ENCODE measurements around the gene NPHP4.
A peak's percentile ranks its signal among the peaks of the same experiment; 100 is the strongest.

Gene NPHP4

GRCh38 chr1:6004412-6005123, 12.3 kb upstream of the NPHP4 start:
- DNase-seq (ENCODE audit: low read depth in 2 of 2), result no peak

DNA sequence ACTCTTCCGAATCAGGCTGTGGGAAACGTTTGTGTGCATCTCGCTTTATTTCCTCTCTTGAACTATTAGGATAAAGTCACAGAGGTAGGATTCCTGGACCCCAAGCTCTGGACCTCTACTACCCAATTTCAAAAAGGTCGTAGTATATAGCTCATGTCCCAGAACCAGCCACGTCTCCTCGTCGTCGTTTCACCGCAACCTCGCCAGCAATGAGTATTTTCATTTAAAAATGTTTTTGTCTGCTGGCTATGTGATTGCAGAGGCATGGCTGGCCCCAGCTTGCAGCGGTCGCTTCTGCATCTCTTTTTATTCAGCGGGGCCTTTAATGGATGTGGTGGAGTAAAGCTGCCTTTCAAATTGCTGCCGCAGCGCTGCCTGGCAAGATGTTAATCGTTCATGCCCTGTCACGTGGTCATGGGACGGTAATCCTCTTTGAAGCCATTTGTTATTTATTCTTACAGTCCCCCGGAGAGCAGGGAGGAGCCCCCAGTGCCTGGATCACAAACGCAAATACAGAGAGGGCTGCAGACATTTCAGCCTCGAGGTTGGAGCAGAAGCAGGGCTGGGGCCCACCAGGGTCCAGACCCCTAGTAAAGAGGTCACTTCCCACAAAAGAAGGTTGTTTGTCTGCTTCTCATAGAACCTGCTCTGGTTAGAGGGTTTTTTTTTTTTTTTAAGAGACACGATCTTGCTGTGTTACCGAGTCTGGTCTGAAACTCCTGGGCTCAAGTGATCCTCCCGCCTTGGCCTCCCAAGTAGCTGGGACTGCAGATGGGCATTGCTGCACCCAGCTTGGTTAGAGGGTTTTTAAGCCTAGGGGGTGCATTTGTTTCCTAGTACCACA, 11.6 kb upstream of the NPHP4 start:
- DNase-seq (ENCODE audit: low read depth in 2 of 2), result no peak

- no peak for DNase-seq (ENCODE audit: low read depth in 2 of 2)
These were observed 10.7 kb upstream of the NPHP4 start for GRCh38 chr1:6002714-6003501.

DNA sequence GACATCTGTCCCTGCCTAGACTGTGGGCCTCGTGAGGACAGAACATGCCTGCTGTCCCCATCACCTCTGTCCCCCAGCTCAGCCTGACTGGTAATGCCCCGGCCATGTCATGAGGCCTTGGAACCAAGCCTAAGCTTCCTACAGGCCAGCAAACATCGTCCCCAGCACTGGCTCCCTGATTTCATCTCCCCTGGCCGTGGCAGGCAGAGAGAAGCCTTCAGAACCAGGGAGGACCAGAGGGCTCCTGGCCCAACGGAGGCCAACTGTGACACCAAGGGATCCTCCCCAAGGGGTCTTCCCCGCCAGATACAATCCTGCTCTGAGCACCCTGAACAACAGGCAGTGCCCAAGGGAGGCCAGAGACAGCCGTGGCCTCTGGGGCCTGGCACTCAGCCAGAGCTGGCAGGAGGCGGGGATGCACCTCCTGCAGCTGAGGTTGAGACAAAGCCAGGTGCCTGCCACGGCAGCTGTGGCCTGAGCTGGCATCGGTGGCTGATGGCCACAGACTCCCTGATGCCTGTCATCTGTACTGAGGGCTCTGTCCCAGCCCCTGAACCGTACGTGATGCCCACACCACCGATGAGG, 9.9 kb upstream of the NPHP4 start:
- DNase-seq (ENCODE audit: low read depth in 2 of 2), result no peak

GRCh38 chr1:6000444-6001288, 8.4 kb upstream of the NPHP4 start:
- no peak for DNase-seq (ENCODE audit: low read depth in 2 of 2)

DNA sequence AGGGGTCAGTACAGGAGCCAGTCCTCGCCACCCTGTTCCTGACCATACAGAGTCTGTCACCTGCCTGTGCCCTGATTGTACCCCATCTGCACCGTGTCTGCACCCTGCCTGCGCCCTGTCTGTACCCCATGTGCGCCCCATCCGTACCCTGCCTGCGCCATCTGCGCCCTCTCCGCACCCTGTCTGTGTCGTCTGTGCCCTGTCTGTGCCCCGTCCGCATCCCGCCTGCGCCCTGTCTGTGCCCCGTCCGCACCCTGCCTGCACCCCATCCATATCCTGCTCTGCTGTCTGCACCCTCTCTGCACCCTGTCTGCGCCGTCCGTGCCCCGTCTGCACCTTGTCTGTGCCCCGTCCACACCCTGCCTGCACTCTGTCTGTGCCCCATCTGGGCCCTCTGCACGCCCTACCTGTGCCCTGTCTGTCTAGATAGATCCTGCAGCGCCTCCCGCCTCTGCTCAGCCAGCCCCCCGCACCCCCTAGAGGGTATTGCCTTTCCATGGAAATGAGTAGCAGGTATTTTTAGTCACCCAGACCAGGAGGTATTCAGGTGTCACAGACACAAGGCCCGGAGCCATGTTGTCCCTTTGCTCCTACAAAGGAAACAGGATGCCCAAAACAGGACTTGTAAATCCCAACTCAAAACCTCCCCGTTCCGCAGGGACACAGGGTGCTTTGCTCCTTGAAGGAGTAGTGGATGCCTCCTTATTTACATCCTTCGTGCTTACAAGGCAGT, 7.7 kb upstream of the NPHP4 start:
- DNase-seq (ENCODE audit: low read depth in 2 of 2), result no peak

DNA sequence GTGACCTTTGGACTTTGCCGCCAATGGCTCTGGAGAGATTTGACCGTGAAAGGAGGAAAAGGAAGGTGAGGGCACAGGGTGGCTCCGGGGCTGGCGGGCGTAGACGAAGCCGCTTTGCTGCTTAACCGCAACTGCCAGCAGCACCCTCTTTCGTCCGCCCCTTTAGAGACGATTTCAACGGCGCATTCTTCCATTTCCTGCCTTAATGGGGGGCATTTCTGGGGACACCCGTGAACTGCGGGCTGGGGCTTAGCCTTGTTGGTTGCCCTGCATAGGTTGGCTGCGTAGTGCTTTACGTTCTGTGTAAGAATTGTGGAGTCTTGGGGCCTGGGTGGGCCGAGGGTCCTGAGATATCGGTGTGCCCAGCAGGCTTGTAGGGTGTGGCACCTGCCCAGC, 6.7 kb upstream of the NPHP4 start:
- DNase-seq (ENCODE audit: low read depth in 2 of 2), result no peak

DNA sequence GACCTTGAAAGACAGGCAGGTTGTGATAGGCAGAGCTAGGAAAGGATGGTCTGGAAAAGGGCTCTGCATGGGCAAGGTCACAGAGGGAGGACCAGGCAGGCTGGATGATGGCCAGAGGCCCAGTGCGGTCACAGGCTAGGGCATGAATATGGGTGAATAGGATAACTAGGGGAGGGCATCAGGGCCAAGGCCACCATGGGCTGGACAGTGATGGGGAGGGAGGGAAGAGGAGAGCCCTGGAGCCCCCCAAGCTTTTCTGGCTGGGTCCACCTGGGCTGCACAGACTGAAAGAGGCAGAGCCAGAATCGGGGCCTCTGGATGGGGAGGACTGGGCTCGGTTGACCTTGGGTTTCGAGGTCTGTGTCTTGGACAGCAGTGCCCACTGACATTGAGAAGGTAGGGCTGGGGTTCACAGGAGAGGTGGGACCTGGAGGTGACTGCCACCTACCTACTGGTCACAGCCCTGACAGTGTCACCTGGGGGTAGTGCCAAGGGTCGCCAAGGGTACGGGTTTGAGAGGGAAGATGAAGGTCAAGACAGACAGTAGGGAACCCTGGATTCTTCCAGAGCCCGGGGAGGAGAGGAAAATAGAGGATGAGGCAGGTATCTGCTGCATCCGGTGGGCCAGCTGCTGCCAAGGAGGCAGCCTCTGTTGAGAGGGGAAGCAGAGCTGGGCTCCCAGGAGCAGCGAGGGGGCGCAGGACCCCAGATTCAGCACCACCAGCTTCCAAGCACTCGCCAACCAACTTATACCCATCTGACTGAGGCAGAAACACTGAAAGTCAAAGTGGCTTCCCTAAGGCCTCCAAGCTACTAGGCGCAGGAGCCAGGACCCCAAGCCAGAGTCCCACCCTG, 6.1 kb upstream of the NPHP4 start:
- DNase-seq (ENCODE audit: low read depth in 2 of 2), result no peak

DNA sequence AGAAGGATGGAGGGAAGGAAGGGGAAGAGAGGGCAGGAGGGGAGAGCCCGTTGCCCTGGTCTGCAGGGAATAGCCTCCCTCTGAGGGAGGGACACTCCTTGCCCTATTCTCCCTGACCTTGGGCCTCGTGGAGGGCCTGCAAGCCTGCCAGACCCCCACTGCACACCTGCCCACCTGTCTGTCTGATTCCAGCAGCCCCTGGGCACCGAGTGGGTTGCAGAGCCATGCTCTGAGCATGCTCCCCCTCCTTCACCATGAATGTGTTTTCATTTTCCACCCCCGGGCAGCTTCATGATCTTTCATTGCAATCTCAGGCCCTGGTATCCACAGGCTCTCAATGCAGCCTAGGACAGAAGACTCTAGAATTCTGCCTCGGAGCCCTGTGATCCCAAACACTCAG, 5.1 kb upstream of the NPHP4 start:
- DNase-seq (ENCODE audit: low read depth in 2 of 2), result no peak

GRCh38 chr1:5996641-5997270, 4.5 kb upstream of the NPHP4 start:
- DNase-seq (ENCODE audit: low read depth in 2 of 2), result no peak

- DNase-seq (ENCODE audit: low read depth in 2 of 2), result no peak
These were observed 3.8 kb upstream of the NPHP4 start for GRCh38 chr1:5995871-5996630.

GRCh38 chr1:5994713-5995621, 2.7 kb upstream of the NPHP4 start:
- peak in 1 of 2 experiments; percentile 40 for DNase-seq (ENCODE audit: low read depth in 2 of 2)

DNA sequence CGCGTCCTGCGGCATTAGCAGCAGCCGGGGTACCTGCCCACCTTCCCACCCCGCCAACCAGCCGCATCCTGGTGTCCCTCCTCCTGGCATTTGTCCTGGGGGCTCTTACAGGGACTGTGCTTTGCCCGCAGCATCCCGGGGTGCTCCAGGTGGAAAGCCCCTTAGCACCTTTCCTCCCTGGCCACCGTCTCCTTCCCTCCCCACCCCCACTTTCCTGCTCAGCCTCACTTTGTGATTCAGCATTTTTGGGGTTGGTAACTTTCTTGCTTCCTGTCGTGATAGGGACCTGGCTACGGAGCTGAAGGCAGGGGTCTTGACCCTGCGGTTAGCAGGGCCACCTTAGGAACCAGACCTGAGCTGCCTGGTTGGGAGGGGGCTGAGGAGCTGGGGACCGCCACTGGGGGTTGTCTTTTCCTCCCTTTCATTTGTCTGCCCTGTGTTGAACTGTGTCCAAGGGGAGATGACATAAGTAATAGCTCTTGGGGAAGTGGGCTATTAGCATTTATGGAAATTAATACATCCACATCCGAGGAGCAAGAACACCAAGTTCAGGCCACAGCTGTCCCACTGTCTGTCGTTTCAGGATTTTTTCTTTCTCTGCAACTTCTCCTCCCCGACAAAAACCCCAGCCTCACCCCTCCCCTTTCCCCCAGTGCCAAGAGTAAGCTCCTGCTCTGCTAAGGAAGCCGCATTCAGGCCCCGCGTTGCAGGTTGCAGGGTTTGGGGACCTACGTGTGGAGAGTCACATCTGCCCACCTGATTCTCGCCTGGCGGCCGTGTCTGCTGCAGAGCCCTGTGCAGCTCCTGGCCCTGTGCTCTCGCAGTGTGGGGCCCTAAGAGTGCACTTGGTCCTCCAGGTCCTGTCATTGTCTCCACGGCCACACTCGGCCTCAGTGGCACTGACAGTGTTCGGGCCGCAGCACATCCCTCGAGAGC, 1.6 kb upstream of the NPHP4 start:
- DNase-seq (ENCODE audit: low read depth in 2 of 2), result peak in 1 of 2 experiments; percentile 22

DNA sequence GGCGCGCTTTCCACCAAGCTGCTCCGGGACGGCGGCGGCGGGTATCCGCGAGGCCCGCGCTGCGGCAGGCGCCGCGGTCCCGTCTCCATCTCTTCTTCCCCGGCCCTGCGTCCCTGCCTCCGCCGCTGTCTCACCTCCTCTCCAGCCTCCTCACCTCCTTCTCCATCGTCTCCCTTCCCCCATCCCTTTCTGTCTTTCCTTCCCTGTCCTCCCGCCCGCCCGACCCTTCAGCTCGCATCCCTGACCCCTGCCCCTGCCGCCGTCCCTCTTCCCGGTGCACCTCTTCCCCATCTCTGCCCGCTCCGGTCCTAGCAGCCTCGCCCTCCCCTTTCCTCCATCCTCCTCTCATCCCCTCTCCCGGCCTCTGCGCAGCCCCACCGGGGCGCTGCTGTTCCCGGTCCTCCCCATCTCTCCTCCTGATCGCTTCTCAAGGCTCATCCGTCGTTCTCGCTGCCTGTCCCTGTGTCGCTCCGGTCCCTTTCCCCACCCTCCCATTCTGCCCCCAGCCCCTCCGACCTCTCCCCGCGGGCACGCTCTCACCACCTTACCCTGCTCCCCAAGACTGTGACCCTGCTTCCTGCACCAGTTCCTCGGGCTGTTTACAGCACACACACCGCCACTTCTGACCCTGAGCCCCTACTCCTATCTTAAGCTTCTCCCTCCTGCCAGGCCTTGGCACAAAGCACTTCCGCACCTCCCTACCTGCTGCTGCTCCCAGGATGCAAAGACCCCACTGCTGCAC, 760 bp upstream of the NPHP4 start:
- peak in 1 of 2 experiments; percentile 20 for DNase-seq (ENCODE audit: low read depth in 2 of 2)

DNA sequence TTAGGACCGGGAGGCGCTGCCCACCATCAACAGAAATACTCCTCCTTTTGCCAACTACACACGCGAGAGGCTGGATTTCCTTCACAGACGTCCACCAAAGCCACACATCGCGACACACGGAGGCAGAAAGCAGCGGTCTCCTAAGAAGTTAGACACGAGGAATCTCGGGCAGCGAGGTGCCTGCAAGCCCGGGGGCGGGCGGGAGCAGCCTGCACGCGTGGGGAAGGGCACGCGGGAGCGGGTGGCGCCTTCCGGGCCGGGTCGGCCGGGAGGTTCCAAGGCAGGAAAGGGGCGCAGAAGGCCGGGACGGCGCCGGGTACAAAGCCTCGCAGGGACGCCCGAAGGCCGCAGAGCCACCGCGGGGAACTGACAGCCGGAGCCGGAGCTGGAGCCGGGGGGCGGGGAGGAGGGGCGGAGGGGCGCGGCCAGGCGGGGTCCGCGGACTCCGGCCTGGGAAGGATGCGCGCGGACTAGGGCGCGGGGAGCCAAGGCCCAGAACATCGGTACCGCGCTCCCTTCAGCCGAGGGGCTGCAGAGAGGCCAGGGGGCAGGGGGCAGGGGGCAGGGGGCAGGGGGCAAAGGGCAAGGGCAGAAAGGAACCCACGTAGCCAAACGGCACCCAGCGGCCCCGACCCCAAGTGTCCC, 722 bp downstream of the NPHP4 start:
- DNase-seq (ENCODE audit: low read depth in 2 of 2), result peak in 1 of 2 experiments; percentile 24
